SK-N-SH treated with all-trans-retinoic acid at 6 μM for 48 hours (cell line): ENCODE results near the gene RAB11FIP3.
"Not testable (repeated sequence)": the region's sequence is repeated elsewhere in the genome, so short reads cannot be mapped to it uniquely, and the experiment has no call there.

Experiments
- ATAC-seq: fragments of 200-7000 bp; cut with Tn5 transposase; 3 replicates; pipeline ENCODE4 v1.9.1; 2020; ENCODE audit warnings: mild to moderate bottlenecking, moderate library complexity
- ARNTL ChIP-seq: fragments of 450-650 bp; formaldehyde crosslinking; IDR thresholded peaks from 2 replicates; pipeline ENCODE4 v1.5.0; 2020; ENCODE audit warnings: low read depth, mild to moderate bottlenecking, moderate library complexity, borderline replicate concordance
- BACH2 ChIP-seq: fragments of 250-450 bp; sonication (Bioruptor Pico); IDR thresholded peaks from 2 replicates; pipeline ENCODE4 v1.9.0; 2021; ENCODE audit warnings: mild to moderate bottlenecking, borderline replicate concordance
- CSRNP3 ChIP-seq: fragments of 250-450 bp; sonication (Bioruptor Pico); IDR thresholded peaks from 2 replicates; pipeline ENCODE4 v1.5.1; 2021; ENCODE audit warnings: mild to moderate bottlenecking, moderate library complexity
- ESRRG ChIP-seq: fragments of 250-450 bp; sonication (Bioruptor Pico); IDR thresholded peaks from 2 replicates; pipeline ENCODE4 v1.6.1; 2021; ENCODE audit warnings: mild to moderate bottlenecking
- GLIS3 ChIP-seq: fragments of 250-450 bp; sonication (Bioruptor Pico); IDR thresholded peaks from 2 replicates; pipeline ENCODE4 v1.5.0; 2020; ENCODE audit warnings: mild to moderate bottlenecking, moderate library complexity
- OSR1 ChIP-seq: fragments of 250-450 bp; sonication (Bioruptor Pico); IDR thresholded peaks from 2 replicates; pipeline ENCODE4 v1.8.0; 2022; ENCODE audit warnings: moderate library complexity, mild to moderate bottlenecking, inconsistent platforms
- PATZ1 ChIP-seq: fragments of 250-450 bp; sonication (Bioruptor Pico); IDR thresholded peaks from 2 replicates; pipeline ENCODE4 v1.8.0; 2020; ENCODE audit warnings: mild to moderate bottlenecking, moderate library complexity, borderline replicate concordance
- PPARA ChIP-seq: fragments of 250-450 bp; sonication (Bioruptor Pico); IDR thresholded peaks from 2 replicates; pipeline ENCODE4 v1.5.0; 2020; ENCODE audit warnings: mild to moderate bottlenecking, borderline replicate concordance
- SNAI2 ChIP-seq: fragments of 250-450 bp; sonication (Bioruptor Pico); IDR thresholded peaks from 2 replicates; pipeline ENCODE4 v1.5.0; 2020; ENCODE audit warnings: mild to moderate bottlenecking, moderate library complexity
- TCF4 ChIP-seq: fragments of 250-450 bp; sonication (Bioruptor Pico); IDR thresholded peaks from 2 replicates; pipeline ENCODE4 v1.8.0; 2021; ENCODE audit warnings: mild to moderate bottlenecking, moderate library complexity, borderline replicate concordance
- ZFP3 ChIP-seq: fragments of 250-450 bp; sonication (Bioruptor Pico); IDR thresholded peaks from 2 replicates; pipeline ENCODE4 v1.5.0; 2020; ENCODE audit warnings: mild to moderate bottlenecking, moderate library complexity
- ZFP30 ChIP-seq: fragments of 450-650 bp; formaldehyde crosslinking; IDR thresholded peaks from 2 replicates; pipeline ENCODE4 v1.5.0; 2022; ENCODE audit warnings: mild to moderate bottlenecking, moderate library complexity
- ZNF565 ChIP-seq: fragments of 450-650 bp; formaldehyde crosslinking; conservative IDR thresholded peaks from 2 replicates; pipeline ENCODE4 v1.5.0; 2020; ENCODE audit warnings: low read depth, mild to moderate bottlenecking, moderate library complexity
- ZNF70 ChIP-seq: fragments of 450-650 bp; formaldehyde crosslinking; IDR thresholded peaks from 2 replicates; pipeline ENCODE4 v1.5.0; 2020; ENCODE audit warnings: mild to moderate bottlenecking, moderate library complexity
- TF ChIP-seq, protein P1 (sequence below): fragments of 250-450 bp; sonication (Bioruptor Pico); IDR thresholded peaks from 2 replicates; pipeline ENCODE4 v1.8.0; 2021; ENCODE audit warnings: low read depth, mild to moderate bottlenecking, moderate library complexity, borderline replicate concordance
- TF ChIP-seq, protein P2 (sequence below): fragments of 250-450 bp; sonication (Bioruptor Pico); IDR thresholded peaks from 2 replicates; pipeline ENCODE4 v1.5.1; 2020; ENCODE audit warnings: low read depth, mild to moderate bottlenecking, moderate library complexity
- TF ChIP-seq, protein P3 (sequence below): fragments of 250-450 bp; sonication (Bioruptor Pico); IDR thresholded peaks from 2 replicates; pipeline ENCODE4 v1.5.0; 2020; ENCODE audit warnings: mild to moderate bottlenecking, moderate library complexity

Gene RAB11FIP3

GRCh38 chr16:505479-506245 is 80.2 kb downstream of the RAB11FIP3 start (continued):
- TF ChIP-seq PATZ1 (CRISPR knock-in tag) = no peak
- TF ChIP-seq BACH2 = no peak

GRCh38 chr16:506246-506546 is 80.7 kb downstream of the RAB11FIP3 start:
- TF ChIP-seq ZNF70 (CRISPR knock-in tag) (no peak), ZNF565 (CRISPR knock-in tag) (no peak), CSRNP3 (CRISPR knock-in tag) (no peak), GLIS3 (CRISPR knock-in tag) (no peak), ARNTL (CRISPR knock-in tag) (no peak), PPARA (CRISPR knock-in tag) (no peak), ESRRG (CRISPR knock-in tag) (no peak), ZFP30 (CRISPR knock-in tag) (no peak), BACH2 (no peak), ZFP3 (CRISPR knock-in tag) (no peak)
- TF ChIP-seq, protein P1, sequence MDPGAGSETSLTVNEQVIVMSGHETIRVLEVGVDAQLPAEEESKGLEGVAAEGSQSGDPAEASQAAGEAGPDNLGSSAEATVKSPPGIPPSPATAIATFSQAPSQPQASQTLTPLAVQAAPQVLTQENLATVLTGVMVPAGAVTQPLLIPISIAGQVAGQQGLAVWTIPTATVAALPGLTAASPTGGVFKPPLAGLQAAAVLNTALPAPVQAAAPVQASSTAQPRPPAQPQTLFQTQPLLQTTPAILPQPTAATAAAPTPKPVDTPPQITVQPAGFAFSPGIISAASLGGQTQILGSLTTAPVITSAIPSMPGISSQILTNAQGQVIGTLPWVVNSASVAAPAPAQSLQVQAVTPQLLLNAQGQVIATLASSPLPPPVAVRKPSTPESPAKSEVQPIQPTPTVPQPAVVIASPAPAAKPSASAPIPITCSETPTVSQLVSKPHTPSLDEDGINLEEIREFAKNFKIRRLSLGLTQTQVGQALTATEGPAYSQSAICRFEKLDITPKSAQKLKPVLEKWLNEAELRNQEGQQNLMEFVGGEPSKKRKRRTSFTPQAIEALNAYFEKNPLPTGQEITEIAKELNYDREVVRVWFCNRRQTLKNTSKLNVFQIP (CRISPR knock-in tag) = no peak
- TF ChIP-seq, protein P2, sequence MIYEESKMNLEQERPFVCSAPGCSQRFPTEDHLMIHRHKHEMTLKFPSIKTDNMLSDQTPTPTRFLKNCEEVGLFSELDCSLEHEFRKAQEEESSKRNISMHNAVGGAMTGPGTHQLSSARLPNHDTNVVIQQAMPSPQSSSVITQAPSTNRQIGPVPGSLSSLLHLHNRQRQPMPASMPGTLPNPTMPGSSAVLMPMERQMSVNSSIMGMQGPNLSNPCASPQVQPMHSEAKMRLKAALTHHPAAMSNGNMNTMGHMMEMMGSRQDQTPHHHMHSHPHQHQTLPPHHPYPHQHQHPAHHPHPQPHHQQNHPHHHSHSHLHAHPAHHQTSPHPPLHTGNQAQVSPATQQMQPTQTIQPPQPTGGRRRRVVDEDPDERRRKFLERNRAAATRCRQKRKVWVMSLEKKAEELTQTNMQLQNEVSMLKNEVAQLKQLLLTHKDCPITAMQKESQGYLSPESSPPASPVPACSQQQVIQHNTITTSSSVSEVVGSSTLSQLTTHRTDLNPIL (CRISPR knock-in tag) = no peak
- TF ChIP-seq, protein P3, sequence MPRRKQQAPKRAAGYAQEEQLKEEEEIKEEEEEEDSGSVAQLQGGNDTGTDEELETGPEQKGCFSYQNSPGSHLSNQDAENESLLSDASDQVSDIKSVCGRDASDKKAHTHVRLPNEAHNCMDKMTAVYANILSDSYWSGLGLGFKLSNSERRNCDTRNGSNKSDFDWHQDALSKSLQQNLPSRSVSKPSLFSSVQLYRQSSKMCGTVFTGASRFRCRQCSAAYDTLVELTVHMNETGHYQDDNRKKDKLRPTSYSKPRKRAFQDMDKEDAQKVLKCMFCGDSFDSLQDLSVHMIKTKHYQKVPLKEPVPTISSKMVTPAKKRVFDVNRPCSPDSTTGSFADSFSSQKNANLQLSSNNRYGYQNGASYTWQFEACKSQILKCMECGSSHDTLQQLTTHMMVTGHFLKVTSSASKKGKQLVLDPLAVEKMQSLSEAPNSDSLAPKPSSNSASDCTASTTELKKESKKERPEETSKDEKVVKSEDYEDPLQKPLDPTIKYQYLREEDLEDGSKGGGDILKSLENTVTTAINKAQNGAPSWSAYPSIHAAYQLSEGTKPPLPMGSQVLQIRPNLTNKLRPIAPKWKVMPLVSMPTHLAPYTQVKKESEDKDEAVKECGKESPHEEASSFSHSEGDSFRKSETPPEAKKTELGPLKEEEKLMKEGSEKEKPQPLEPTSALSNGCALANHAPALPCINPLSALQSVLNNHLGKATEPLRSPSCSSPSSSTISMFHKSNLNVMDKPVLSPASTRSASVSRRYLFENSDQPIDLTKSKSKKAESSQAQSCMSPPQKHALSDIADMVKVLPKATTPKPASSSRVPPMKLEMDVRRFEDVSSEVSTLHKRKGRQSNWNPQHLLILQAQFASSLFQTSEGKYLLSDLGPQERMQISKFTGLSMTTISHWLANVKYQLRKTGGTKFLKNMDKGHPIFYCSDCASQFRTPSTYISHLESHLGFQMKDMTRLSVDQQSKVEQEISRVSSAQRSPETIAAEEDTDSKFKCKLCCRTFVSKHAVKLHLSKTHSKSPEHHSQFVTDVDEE (CRISPR knock-in tag) = no peak
- ATAC-seq = no peak

DNA sequence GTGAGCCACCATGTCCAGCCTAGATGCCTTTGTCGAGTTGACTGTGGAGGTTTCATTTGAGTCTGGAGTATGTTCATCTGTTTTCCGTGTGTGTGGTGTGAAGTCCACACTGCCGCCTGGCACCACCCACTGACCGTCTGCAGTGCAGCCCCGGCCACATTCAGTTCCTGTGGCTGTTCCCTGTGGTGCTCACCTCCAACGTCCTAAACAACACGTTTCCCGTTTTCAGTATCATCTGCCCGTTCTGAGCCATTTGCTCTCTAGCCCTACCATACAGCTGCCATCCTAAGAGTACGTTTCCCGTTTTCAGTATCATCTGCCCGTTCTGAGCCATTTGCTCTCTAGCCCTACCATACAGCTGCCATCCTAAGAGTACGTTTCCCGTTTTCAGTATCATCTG is 82.1 kb downstream of the RAB11FIP3 start:
- ATAC-seq = not testable (repeated sequence)

- ATAC-seq = no peak
- TF ChIP-seq ZNF70 (CRISPR knock-in tag) (no peak), ZNF565 (CRISPR knock-in tag) (no peak), GLIS3 (CRISPR knock-in tag) (no peak), OSR1 (CRISPR knock-in tag) (no peak), SNAI2 (no peak), PPARA (CRISPR knock-in tag) (no peak), TCF4 (CRISPR knock-in tag) (no peak), ARNTL (CRISPR knock-in tag) (no peak), ZFP30 (CRISPR knock-in tag) (no peak), CSRNP3 (CRISPR knock-in tag) (no peak)
- TF ChIP-seq, protein P2 (CRISPR knock-in tag) = no peak
- TF ChIP-seq, protein P1 (CRISPR knock-in tag) = no peak
These were observed 82.5 kb downstream of the RAB11FIP3 start for GRCh38 chr16:507996-508395.
